Measurements from ENCODE around the gene FAM181A. TPM values are rescaled to one million over a fixed set of nuclear protein-coding genes. Genes with fewer than 3 reads are reported as not detected.

The FAM181A gene
- total RNA-seq (not detected), polyA plus RNA-seq (not detected)

GRCh38 chr14:93926873-93927799, at the start of gene FAM181A:
Gene FAM181A (plus strand): TSS chr14:93927344. CDS start chr14:93928286, 942 bp downstream.
- DNase-seq = no peak
- H3K27me3 ChIP-seq = no peaks in the 10 kb centered on the region
- peak within 1 kb of the TSS in 1 of 4 donors; percentile 31 for H3K27ac ChIP-seq
- peaks cover 0 to 26% (median 5%) of the 10 kb centered on the region in 4 donors for H3K36me3 ChIP-seq
- no peaks in the 10 kb centered on the region for H3K9me3 ChIP-seq
- WGBS, 2 donors = 66 to 73% methylated on average over 38 of the region's 38 CpGs
- H3K4me3 ChIP-seq = no peak within 1 kb of the TSS
- TF ChIP-seq EP300 (IDR thresholded peaks at IDR 0.05) = no peak
- TF ChIP-seq POLR2A (IDR thresholded peaks at IDR 0.05) = no peak
- TF ChIP-seq, protein P1, sequence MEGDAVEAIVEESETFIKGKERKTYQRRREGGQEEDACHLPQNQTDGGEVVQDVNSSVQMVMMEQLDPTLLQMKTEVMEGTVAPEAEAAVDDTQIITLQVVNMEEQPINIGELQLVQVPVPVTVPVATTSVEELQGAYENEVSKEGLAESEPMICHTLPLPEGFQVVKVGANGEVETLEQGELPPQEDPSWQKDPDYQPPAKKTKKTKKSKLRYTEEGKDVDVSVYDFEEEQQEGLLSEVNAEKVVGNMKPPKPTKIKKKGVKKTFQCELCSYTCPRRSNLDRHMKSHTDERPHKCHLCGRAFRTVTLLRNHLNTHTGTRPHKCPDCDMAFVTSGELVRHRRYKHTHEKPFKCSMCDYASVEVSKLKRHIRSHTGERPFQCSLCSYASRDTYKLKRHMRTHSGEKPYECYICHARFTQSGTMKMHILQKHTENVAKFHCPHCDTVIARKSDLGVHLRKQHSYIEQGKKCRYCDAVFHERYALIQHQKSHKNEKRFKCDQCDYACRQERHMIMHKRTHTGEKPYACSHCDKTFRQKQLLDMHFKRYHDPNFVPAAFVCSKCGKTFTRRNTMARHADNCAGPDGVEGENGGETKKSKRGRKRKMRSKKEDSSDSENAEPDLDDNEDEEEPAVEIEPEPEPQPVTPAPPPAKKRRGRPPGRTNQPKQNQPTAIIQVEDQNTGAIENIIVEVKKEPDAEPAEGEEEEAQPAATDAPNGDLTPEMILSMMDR (IDR thresholded peaks at IDR 0.05) = no peak
- no peak for TF ChIP-seq POLR2AphosphoS5 (IDR thresholded peaks at IDR 0.05)
- intact Hi-C loops (cut with DNase I) = no loop called here
- H3K4me1 ChIP-seq = peaks cover 0 to 20% (median 0%) of the 10 kb centered on the region in 4 donors

- Histone ChIP-seq H3K36me3 (no peaks in the 10 kb centered on the region), H3K27ac (no peak overlapping the region), H3K27me3 (no peaks in the 10 kb centered on the region), H3K4me1 (peaks cover 0 to 12% (median 10%) of the 10 kb centered on the region in 4 donors), H3K4me3 (no peak overlapping the region), H3K9me3 (no peaks in the 10 kb centered on the region)
- 64 to 74% methylated on average over 8 of the region's 8 CpGs for WGBS, 2 donors
- DNase-seq = no peak
- intact Hi-C loops (cut with DNase I) = no loop called here
- TF ChIP-seq, protein P1 (IDR thresholded peaks at IDR 0.05) = no peak
- TF ChIP-seq POLR2AphosphoS5 (IDR thresholded peaks at IDR 0.05) (no peak), POLR2A (IDR thresholded peaks at IDR 0.05) (no peak), EP300 (IDR thresholded peaks at IDR 0.05) (no peak)
These were observed 48.9 kb upstream of the FAM181A start for GRCh38 chr14:93878212-93878611.

- intact Hi-C loops (cut with DNase I) = no loop called here
- TF ChIP-seq, protein P1 (IDR thresholded peaks at IDR 0.05) = no peak
- TF ChIP-seq EP300 (IDR thresholded peaks at IDR 0.05) (no peak), POLR2A (IDR thresholded peaks at IDR 0.05) (no peak), POLR2AphosphoS5 (IDR thresholded peaks at IDR 0.05) (no peak)
- DNase-seq = no peak
- Histone ChIP-seq H3K4me1 (peaks cover 0 to 12% (median 10%) of the 10 kb centered on the region in 4 donors), H3K27ac (no peak overlapping the region), H3K4me3 (no peak overlapping the region), H3K27me3 (no peaks in the 10 kb centered on the region), H3K9me3 (no peaks in the 10 kb centered on the region), H3K36me3 (no peaks in the 10 kb centered on the region)
- 83 to 86% methylated on average over 5 of the region's 5 CpGs for WGBS, 2 donors
These were observed 48.3 kb upstream of the FAM181A start for GRCh38 chr14:93878871-93879270.

- Histone ChIP-seq H3K27ac (no peak overlapping the region), H3K27me3 (no peaks in the 10 kb centered on the region), H3K4me3 (peak overlapping the region in 1 of 4 donors; percentile 9), H3K9me3 (no peaks in the 10 kb centered on the region), H3K36me3 (no peaks in the 10 kb centered on the region), H3K4me1 (peaks cover 0 to 12% (median 10%) of the 10 kb centered on the region in 4 donors)
- DNase-seq = peak; percentile 12
- 35 to 46% methylated on average over 7 of the region's 7 CpGs for WGBS, 2 donors
- intact Hi-C loops (cut with DNase I) = no loop called here
- TF ChIP-seq POLR2AphosphoS5 (IDR thresholded peaks at IDR 0.05) = no peak
- TF ChIP-seq, protein P1 (IDR thresholded peaks at IDR 0.05) = no peak
- TF ChIP-seq EP300 (IDR thresholded peaks at IDR 0.05) = no peak
- no peak for TF ChIP-seq POLR2A (IDR thresholded peaks at IDR 0.05)
These were observed 47.7 kb upstream of the FAM181A start for GRCh38 chr14:93879362-93879983.

All from sigmoid colon (tissue), 7 donors.